ENCODE data around the gene APOA4.

DNA sequence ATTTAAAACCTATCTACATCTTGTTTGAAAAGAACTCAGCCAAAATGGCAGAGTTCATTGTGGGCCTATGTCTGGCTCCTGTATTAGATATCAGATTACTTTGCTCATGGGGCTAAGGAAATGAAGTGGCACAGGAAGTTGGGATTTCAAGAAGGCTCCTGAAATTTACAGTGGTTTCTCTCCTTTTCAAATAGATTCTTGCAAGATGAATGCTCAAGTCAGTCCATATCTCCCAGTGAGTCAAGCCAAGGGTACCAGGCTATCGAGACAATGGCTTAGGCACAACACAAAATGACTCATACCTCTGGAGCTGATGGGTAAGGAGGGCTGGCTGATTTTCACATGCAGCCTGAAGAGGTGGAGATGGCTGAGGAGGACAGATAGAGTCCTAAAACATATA lies 38.4 kb upstream of the APOA4 start:
- TF ChIP-seq, protein P1, sequence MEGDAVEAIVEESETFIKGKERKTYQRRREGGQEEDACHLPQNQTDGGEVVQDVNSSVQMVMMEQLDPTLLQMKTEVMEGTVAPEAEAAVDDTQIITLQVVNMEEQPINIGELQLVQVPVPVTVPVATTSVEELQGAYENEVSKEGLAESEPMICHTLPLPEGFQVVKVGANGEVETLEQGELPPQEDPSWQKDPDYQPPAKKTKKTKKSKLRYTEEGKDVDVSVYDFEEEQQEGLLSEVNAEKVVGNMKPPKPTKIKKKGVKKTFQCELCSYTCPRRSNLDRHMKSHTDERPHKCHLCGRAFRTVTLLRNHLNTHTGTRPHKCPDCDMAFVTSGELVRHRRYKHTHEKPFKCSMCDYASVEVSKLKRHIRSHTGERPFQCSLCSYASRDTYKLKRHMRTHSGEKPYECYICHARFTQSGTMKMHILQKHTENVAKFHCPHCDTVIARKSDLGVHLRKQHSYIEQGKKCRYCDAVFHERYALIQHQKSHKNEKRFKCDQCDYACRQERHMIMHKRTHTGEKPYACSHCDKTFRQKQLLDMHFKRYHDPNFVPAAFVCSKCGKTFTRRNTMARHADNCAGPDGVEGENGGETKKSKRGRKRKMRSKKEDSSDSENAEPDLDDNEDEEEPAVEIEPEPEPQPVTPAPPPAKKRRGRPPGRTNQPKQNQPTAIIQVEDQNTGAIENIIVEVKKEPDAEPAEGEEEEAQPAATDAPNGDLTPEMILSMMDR (conservative IDR thresholded peaks at IDR 0.05) = no peak
- no peak for TF ChIP-seq ZFX (IDR thresholded peaks at IDR 0.05)
